Activated CD4-positive, CD25-positive, alpha-beta regulatory T cell (primary cell): ENCODE data around the gene MYCT1.
"Not testable (repeated sequence)": the region's sequence is repeated elsewhere in the genome, so short reads cannot be mapped to it uniquely, and the experiment has no call there.

Source experiments
- DNase-seq, 4 experiments: peaks; one replicate each; lab custom pipeline; 2025; lab: John Stamatoyannopoulos, UW

The MYCT1 gene

GRCh38 chr6:152697634-152698033 lies at the start of gene MYCT1:
Gene MYCT1, plus strand, starts transcription at chr6:152697897. Its CDS starts 6 bp downstream, at chr6:152697903.
- DNase-seq = no peak

- no peak for DNase-seq
These were observed 49.6 kb upstream of the MYCT1 start for GRCh38 chr6:152648105-152648504.

- no peak for DNase-seq
These were observed 45.7 kb upstream of the MYCT1 start for GRCh38 chr6:152651986-152652385.

GRCh38 chr6:152661776-152662175 lies 35.9 kb upstream of the MYCT1 start:
- DNase-seq = no peak

- no peak for DNase-seq
These were observed 27.8 kb upstream of the MYCT1 start for GRCh38 chr6:152669895-152670294.

GRCh38 chr6:152671171-152671570 lies 26.5 kb upstream of the MYCT1 start:
- DNase-seq = no peak

GRCh38 chr6:152673236-152673635 lies 24.5 kb upstream of the MYCT1 start:
- DNase-seq = no peak

- DNase-seq = no peak
These were observed 17.5 kb upstream of the MYCT1 start for GRCh38 chr6:152680151-152680550.

GRCh38 chr6:152680879-152681517 lies 16.7 kb upstream of the MYCT1 start:
- no peak for DNase-seq

GRCh38 chr6:152682141-152682540 lies 15.6 kb upstream of the MYCT1 start:
- no peak for DNase-seq

GRCh38 chr6:152682935-152683334 lies 14.8 kb upstream of the MYCT1 start:
- not testable (repeated sequence) for DNase-seq

- no peak for DNase-seq
These were observed 11.9 kb upstream of the MYCT1 start for GRCh38 chr6:152685819-152686218.

GRCh38 chr6:152695372-152696045 lies 2.2 kb upstream of the MYCT1 start:
- no peak for DNase-seq

GRCh38 chr6:152696522-152696921 lies 1.2 kb upstream of the MYCT1 start:
- no peak for DNase-seq

GRCh38 chr6:152698692-152699091 lies 995 bp downstream of the MYCT1 start:
- DNase-seq = no peak

- DNase-seq = no peak
These were observed 2.7 kb downstream of the MYCT1 start for GRCh38 chr6:152700427-152700826.

GRCh38 chr6:152701081-152701862 lies 3.6 kb downstream of the MYCT1 start:
- no peak for DNase-seq

- DNase-seq = no peak
These were observed 4.2 kb downstream of the MYCT1 start for GRCh38 chr6:152701863-152702401.

- DNase-seq = not testable (repeated sequence)
These were observed 6.1 kb downstream of the MYCT1 start for GRCh38 chr6:152703750-152704149.

GRCh38 chr6:152705327-152705726 lies 7.6 kb downstream of the MYCT1 start:
- no peak for DNase-seq

- DNase-seq = no peak
These were observed 18.6 kb downstream of the MYCT1 start for GRCh38 chr6:152716322-152716721.

GRCh38 chr6:152720974-152721373 lies 23.3 kb downstream of the MYCT1 start:
- no peak for DNase-seq

GRCh38 chr6:152721956-152722355 lies 24.3 kb downstream of the MYCT1 start:
- DNase-seq = no peak
